HL-60 (cell line): ENCODE measurements around the gene TTYH2.

Experiments
- DNase-seq, 2 experiments: peaks; one replicate each; pipeline ENCODE4 v3.0.0-alpha.2; 2010 to 2020; ENCODE audit warnings: low read depth in 1 of 2, low spot score in 1 of 2
- H3K27ac ChIP-seq: fragments of 250-450 bp; sonication (Bioruptor Pico); replicated peaks from 2 replicates; pipeline ENCODE4 v1.5.1; 2020; ENCODE audit warnings: mild to moderate bottlenecking, moderate library complexity
- H3K27me3 ChIP-seq: fragments of 250-450 bp; sonication (Bioruptor Pico); 2 replicates; pipeline ENCODE4 v1.5.1; 2021; ENCODE audit warnings: mild to moderate bottlenecking, moderate library complexity; ENCODE audit not compliant: insufficient read depth, poor library complexity, severe bottlenecking
- H3K4me3 ChIP-seq: replicated peaks from 2 replicates; pipeline ENCODE4 v1.5.1; 2011; ENCODE audit warnings: mild to moderate bottlenecking, control low read depth, low read length; ENCODE audit not compliant: insufficient read depth
- GABPA ChIP-seq: IDR thresholded peaks from 2 replicates; pipeline ENCODE4 v1.6.1; 2012; ENCODE audit warnings: low read depth
- POLR2AphosphoS5 ChIP-seq: IDR thresholded peaks from 2 replicates; pipeline ENCODE4 v1.6.1; 2012; ENCODE audit warnings: low read depth
- REST ChIP-seq: IDR thresholded peaks from 2 replicates; pipeline ENCODE4 v1.6.1; 2012; ENCODE audit warnings: low read depth; ENCODE audit not compliant: insufficient replicate concordance
- SPI1 ChIP-seq: IDR thresholded peaks from 2 replicates; pipeline ENCODE4 v1.6.1; 2012; ENCODE audit warnings: low read depth, mild to moderate bottlenecking, borderline replicate concordance
- TF ChIP-seq, protein P1 (sequence below): IDR thresholded peaks from one replicate; pipeline ENCODE4 v1.5.1; 2011; ENCODE audit warnings: low read length, control low read depth, inconsistent platforms; ENCODE audit not compliant: insufficient read depth

TTYH2 gene

GRCh38 chr17:74177018-74177450 lies 36.3 kb upstream of the TTYH2 start:
- Histone ChIP-seq H3K27ac (no peak overlapping the region), H3K4me3 (no peak overlapping the region), H3K27me3 (no peaks in the 10 kb centered on the region)
- no peak for DNase-seq
- TF ChIP-seq, protein P1, sequence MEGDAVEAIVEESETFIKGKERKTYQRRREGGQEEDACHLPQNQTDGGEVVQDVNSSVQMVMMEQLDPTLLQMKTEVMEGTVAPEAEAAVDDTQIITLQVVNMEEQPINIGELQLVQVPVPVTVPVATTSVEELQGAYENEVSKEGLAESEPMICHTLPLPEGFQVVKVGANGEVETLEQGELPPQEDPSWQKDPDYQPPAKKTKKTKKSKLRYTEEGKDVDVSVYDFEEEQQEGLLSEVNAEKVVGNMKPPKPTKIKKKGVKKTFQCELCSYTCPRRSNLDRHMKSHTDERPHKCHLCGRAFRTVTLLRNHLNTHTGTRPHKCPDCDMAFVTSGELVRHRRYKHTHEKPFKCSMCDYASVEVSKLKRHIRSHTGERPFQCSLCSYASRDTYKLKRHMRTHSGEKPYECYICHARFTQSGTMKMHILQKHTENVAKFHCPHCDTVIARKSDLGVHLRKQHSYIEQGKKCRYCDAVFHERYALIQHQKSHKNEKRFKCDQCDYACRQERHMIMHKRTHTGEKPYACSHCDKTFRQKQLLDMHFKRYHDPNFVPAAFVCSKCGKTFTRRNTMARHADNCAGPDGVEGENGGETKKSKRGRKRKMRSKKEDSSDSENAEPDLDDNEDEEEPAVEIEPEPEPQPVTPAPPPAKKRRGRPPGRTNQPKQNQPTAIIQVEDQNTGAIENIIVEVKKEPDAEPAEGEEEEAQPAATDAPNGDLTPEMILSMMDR, result no peak
- TF ChIP-seq REST (no peak), POLR2AphosphoS5 (no peak), GABPA (no peak), SPI1 (no peak)

- H3K27ac ChIP-seq, result no peak overlapping the region
- TF ChIP-seq GABPA, result no peak
- TF ChIP-seq, protein P1, result no peak
- TF ChIP-seq SPI1, result no peak
- no peak for TF ChIP-seq POLR2AphosphoS5
- no peak for TF ChIP-seq REST
- no peak for DNase-seq
- H3K4me3 ChIP-seq, result no peak overlapping the region
- no peaks in the 10 kb centered on the region for H3K27me3 ChIP-seq
These were observed 33.8 kb upstream of the TTYH2 start for GRCh38 chr17:74179576-74179975.

DNA sequence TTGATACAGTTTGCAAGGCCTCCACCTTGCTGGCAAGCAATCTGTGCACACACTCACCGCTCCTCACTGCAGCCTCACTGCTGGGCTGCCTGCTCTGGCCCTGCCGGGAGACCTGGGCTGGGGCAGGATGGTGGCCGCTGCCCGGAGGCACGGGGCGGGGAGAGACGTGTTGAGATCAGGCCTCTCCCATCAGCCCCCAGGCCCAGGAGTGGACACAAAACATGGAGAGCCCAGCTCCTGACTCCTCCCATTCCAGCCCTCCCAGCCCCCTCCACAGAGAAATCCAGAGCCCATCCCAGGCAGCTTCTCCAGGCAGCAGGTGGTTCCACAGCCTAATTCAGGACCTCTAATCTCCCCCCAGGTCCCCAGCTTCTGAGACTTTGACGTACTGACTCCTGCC lies 33.0 kb upstream of the TTYH2 start:
- TF ChIP-seq SPI1 (no peak), REST (no peak), POLR2AphosphoS5 (no peak), GABPA (no peak)
- TF ChIP-seq, protein P1, result no peak

More for the DNA sequence above, 33.0 kb upstream of the TTYH2 start:
- no peak overlapping the region for H3K4me3 ChIP-seq
- no peak for DNase-seq
- no peak overlapping the region for H3K27ac ChIP-seq
- H3K27me3 ChIP-seq, result no peaks in the 10 kb centered on the region
